KMS-11 (cell line): ENCODE results near the gene CYP4F8.
"Not testable (repeated sequence)": the region's sequence is repeated elsewhere in the genome, so short reads cannot be mapped to it uniquely, and the experiment has no call there.

Experiments
- H2AFZ ChIP-seq: fragments of 200-600 bp; sonication (generic); 2 replicates; pipeline ENCODE4 v1.6.1; 2016; ENCODE audit warnings: antibody characterized with exemption, mixed run types, low read depth
- H3K27ac ChIP-seq: fragments of 200-600 bp; sonication (generic); 2 replicates; pipeline ENCODE4 v1.6.1; 2016; ENCODE audit warnings: mild to moderate bottlenecking, mixed run types
- H3K27me3 ChIP-seq: fragments of 200-600 bp; sonication (generic); 2 replicates; pipeline ENCODE4 v1.6.1; 2017; ENCODE audit warnings: mild to moderate bottlenecking, low read depth, mixed run types, moderate library complexity; ENCODE audit not compliant: insufficient read depth
- H3K36me3 ChIP-seq: fragments of 200-600 bp; sonication (generic); 2 replicates; pipeline ENCODE4 v1.6.1; 2017; ENCODE audit warnings: mild to moderate bottlenecking, mixed run types; ENCODE audit not compliant: insufficient read depth
- H3K4me1 ChIP-seq: fragments of 200-600 bp; sonication (generic); 2 replicates; pipeline ENCODE4 v1.6.1; 2016; ENCODE audit warnings: mild to moderate bottlenecking, low read depth, mixed run types; ENCODE audit not compliant: poor library complexity, severe bottlenecking
- H3K4me2 ChIP-seq: fragments of 200-600 bp; sonication (generic); 2 replicates; pipeline ENCODE4 v1.7.0; 2016; ENCODE audit warnings: mild to moderate bottlenecking, mixed run types
- H3K4me3 ChIP-seq: fragments of 200-600 bp; sonication (generic); IDR thresholded peaks from 2 replicates; pipeline ENCODE4 v1.6.1; 2017; ENCODE audit warnings: low read depth, low read length, mixed read lengths; ENCODE audit not compliant: insufficient read depth
- H3K79me2 ChIP-seq: fragments of 200-600 bp; sonication (generic); 2 replicates; pipeline ENCODE4 v1.6.1; 2016; ENCODE audit warnings: low read depth, mixed run types; ENCODE audit not compliant: insufficient read depth
- H3K9ac ChIP-seq: fragments of 200-600 bp; sonication (generic); 2 replicates; pipeline ENCODE4 v1.6.1; 2016; ENCODE audit warnings: mild to moderate bottlenecking, mixed run types
- H4K20me1 ChIP-seq: fragments of 200-600 bp; sonication (generic); 2 replicates; pipeline ENCODE4 v1.6.1; 2016; ENCODE audit warnings: mild to moderate bottlenecking, mixed run types; ENCODE audit not compliant: insufficient read depth
- TF ChIP-seq, protein P1 (sequence below): fragments of 200-600 bp; sonication (generic); conservative IDR thresholded peaks from 2 replicates; pipeline ENCODE4 v1.6.1; 2017; ENCODE audit warnings: low read depth, mild to moderate bottlenecking, antibody characterized with exemption, low read length, moderate library complexity, mixed read lengths

The CYP4F8 gene

DNA sequence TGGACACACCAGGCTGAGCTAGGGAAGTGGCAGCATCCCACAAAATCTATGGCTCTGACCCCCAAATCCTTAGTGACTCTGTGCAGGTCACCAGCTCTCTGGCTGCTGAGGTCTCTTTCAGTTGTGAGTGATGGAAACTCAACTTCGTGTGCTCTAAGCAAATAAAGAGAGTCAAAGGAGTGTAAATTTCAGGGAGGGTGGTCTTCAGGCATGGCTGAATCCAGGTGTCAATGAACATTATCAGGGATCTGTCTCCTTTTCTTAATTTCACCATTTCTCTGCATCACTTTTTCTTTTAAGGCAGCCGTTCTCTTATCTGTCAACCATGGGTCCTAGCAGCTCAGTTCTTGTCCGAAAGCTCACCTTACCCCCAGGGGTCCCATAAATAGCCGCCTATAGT lies 64.1 kb downstream of the CYP4F8 start:
- no peak overlapping the region for H3K27ac ChIP-seq
- TF ChIP-seq, protein P1, sequence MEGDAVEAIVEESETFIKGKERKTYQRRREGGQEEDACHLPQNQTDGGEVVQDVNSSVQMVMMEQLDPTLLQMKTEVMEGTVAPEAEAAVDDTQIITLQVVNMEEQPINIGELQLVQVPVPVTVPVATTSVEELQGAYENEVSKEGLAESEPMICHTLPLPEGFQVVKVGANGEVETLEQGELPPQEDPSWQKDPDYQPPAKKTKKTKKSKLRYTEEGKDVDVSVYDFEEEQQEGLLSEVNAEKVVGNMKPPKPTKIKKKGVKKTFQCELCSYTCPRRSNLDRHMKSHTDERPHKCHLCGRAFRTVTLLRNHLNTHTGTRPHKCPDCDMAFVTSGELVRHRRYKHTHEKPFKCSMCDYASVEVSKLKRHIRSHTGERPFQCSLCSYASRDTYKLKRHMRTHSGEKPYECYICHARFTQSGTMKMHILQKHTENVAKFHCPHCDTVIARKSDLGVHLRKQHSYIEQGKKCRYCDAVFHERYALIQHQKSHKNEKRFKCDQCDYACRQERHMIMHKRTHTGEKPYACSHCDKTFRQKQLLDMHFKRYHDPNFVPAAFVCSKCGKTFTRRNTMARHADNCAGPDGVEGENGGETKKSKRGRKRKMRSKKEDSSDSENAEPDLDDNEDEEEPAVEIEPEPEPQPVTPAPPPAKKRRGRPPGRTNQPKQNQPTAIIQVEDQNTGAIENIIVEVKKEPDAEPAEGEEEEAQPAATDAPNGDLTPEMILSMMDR = no peak
- H2AFZ ChIP-seq = no peak overlapping the region
- no peaks in the 10 kb centered on the region for H3K36me3 ChIP-seq
- no peak overlapping the region for H3K4me3 ChIP-seq
- H3K79me2 ChIP-seq = no peaks in the 10 kb centered on the region
- H4K20me1 ChIP-seq = no peaks in the 10 kb centered on the region
- H3K27me3 ChIP-seq = 0 out of 2 replicates have a peak, but pooled peaks cover 3% of the 10 kb centered on the region
- H3K4me2 ChIP-seq = no peak overlapping the region
- no peak overlapping the region for H3K9ac ChIP-seq
- H3K4me1 ChIP-seq = no peaks in the 10 kb centered on the region

DNA sequence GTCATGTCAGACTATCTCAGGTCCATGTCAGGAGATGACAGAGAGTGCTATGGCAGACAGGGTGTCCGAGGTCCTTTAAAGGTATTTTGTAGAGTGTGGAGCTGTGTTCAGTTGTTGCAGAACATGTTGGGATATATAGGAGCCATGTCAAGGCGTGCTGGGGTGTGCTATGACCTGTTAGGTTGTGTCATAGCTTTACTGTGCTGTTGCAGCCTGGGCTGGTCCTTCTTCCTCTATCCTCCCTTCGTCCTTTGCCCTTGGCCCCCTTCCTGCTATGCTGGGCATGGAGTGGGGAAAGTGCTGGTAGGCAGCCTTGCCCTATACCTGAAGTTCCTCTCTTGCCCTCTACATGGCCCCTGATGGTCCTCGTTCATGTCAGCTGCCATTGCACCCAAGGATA lies 64.8 kb downstream of the CYP4F8 start:
- H3K9ac ChIP-seq, H3K27me3 ChIP-seq, H2AFZ ChIP-seq, H3K4me2 ChIP-seq, H3K27ac ChIP-seq, H3K79me2 ChIP-seq, H3K4me3 ChIP-seq, H4K20me1 ChIP-seq, H3K36me3 ChIP-seq, H3K4me1 ChIP-seq: not testable (repeated sequence)
